GM12878 (cell line): Measurements from ENCODE around the gene ACER3. TPM values are rescaled to one million over a fixed set of nuclear protein-coding genes. Genes with fewer than 3 reads are reported as not detected.

Experiments
- ASH2L ChIP-seq: fragments of 300-600, 200-600 bp; sonication (generic); IDR thresholded peaks from 2 replicates; pipeline ENCODE4 v1.6.1; 2017; ENCODE audit warnings: low read depth, mild to moderate bottlenecking, borderline replicate concordance
- BMI1 ChIP-seq: fragments of 450-650 bp; IDR thresholded peaks from 2 replicates; pipeline ENCODE4 v1.6.1; 2016; ENCODE audit warnings: mild to moderate bottlenecking, moderate library complexity, borderline replicate concordance
- CHD4 ChIP-seq: fragments of 200-600 bp; sonication (generic); IDR thresholded peaks from 2 replicates; pipeline ENCODE4 v1.6.1; 2016; ENCODE audit warnings: mild to moderate bottlenecking
- CREB1 ChIP-seq: IDR thresholded peaks from 2 replicates; pipeline ENCODE4 v1.6.1; 2012; ENCODE audit warnings: low read depth, mild to moderate bottlenecking, inconsistent platforms
- EED ChIP-seq: sonication (generic); IDR thresholded peaks from 2 replicates; pipeline ENCODE4 v1.6.1; 2016; ENCODE audit warnings: antibody characterized with exemption, low read depth
- FOS ChIP-seq: IDR thresholded peaks from 3 replicates; pipeline ENCODE4 v1.6.1; 2011; ENCODE audit warnings: borderline replicate concordance; ENCODE audit not compliant: insufficient read length; ENCODE audit errors: extremely low read depth
- GATAD2B ChIP-seq: fragments of 450-650 bp; conservative IDR thresholded peaks from 2 replicates; pipeline ENCODE4 v1.6.1; 2017; ENCODE audit warnings: low read depth, mild to moderate bottlenecking, moderate library complexity
- HDAC2 ChIP-seq: fragments of 200-600 bp; sonication (generic); IDR thresholded peaks from 2 replicates; pipeline ENCODE4 v1.6.1; 2017
- IKZF2 ChIP-seq, 2 experiments: fragments of 450-650 bp; IDR thresholded peaks; 2 replicates each; pipeline ENCODE4 v1.6.1; 2017; ENCODE audit warnings: mild to moderate bottlenecking in 2 of 2, moderate library complexity in 2 of 2
- KAT2A ChIP-seq: conservative IDR thresholded peaks from 2 replicates; pipeline ENCODE4 v1.6.1; 2011; ENCODE audit warnings: low read depth, low read length; ENCODE audit not compliant: control insufficient read depth
- MYB ChIP-seq: fragments of 150-350 bp; IDR thresholded peaks from 2 replicates; pipeline ENCODE4 v1.6.1; 2014; ENCODE audit warnings: mild to moderate bottlenecking, low read depth, low read length, borderline replicate concordance
- NBN ChIP-seq: fragments of 450-650 bp; IDR thresholded peaks from 2 replicates; pipeline ENCODE4 v1.6.1; 2016
- RBBP5 ChIP-seq: fragments of 200-600 bp; sonication (generic); conservative IDR thresholded peaks from 2 replicates; pipeline ENCODE4 v1.6.1; 2016
- SIN3A ChIP-seq: IDR thresholded peaks from 2 replicates; pipeline ENCODE4 v1.6.1; 2012; ENCODE audit warnings: low read depth, low read length, improper control_type of control experiment
- SMAD1 ChIP-seq: fragments of 450-650 bp; IDR thresholded peaks from 2 replicates; pipeline ENCODE4 v1.6.1; 2018; ENCODE audit warnings: mild to moderate bottlenecking, low read depth; ENCODE audit not compliant: partially characterized antibody
- SRF ChIP-seq, 2 experiments: IDR thresholded peaks; 2 replicates each; pipeline ENCODE4 v1.6.1; 2011; ENCODE audit warnings: low read depth in 2 of 2, low read length in 2 of 2, mild to moderate bottlenecking in 1 of 2, moderate library complexity in 1 of 2
- TCF7 ChIP-seq: IDR thresholded peaks from 2 replicates; pipeline ENCODE4 v1.6.1; 2014; ENCODE audit warnings: antibody characterized with exemption, borderline replicate concordance
- ZNF384 ChIP-seq: IDR thresholded peaks from 2 replicates; pipeline ENCODE4 v1.6.1; 2012; ENCODE audit warnings: low read depth, mild to moderate bottlenecking, low read length, improper control_type of control experiment, borderline replicate concordance
- ZZZ3 ChIP-seq: IDR thresholded peaks from 2 replicates; pipeline ENCODE4 v1.6.1; 2011; ENCODE audit warnings: low read depth; ENCODE audit not compliant: control insufficient read depth, insufficient read length
- polyA plus RNA-seq, 11 experiments: library from polyadenylated mRNA; depleted of rRNA in 4 of 11; unstranded in 6 of 11; stranded (reverse) in 5 of 11; fragments of >200 nt; fragmentation: Nextera tagmentation in 4 of 11; fragmentation: Illumina TruSeq in 1 of 11; extraction: Ambion mirVana in 4 of 11; extraction: Trizol in 1 of 11; gene quantifications; 1 replicate in 1 of 11; 2 replicates in 10 of 11; pipeline versions ENCODE4 v1.2.1 to v1.2.3, GENCODE V29; 2011 to 2016; ENCODE audit warnings: inconsistent platforms in 2 of 11, missing spikeins in 2 of 11, low read depth in 1 of 11
- total RNA-seq, 4 experiments: library from RNA; depleted of rRNA in 3 of 4; stranded (reverse); fragments of >200 nt in 3 of 4; fragmentation: Illumina TruSeq in 1 of 4; extraction: Trizol in 1 of 4; gene quantifications; 2 replicates each; pipeline versions ENCODE4 v1.2.1 to v1.2.3, GENCODE V29; 2013 to 2021
- TF ChIP-seq, protein P1 (sequence below): fragments of 450-650 bp; IDR thresholded peaks from 2 replicates; pipeline ENCODE4 v1.6.1; 2017; ENCODE audit warnings: mild to moderate bottlenecking, low read depth, inconsistent platforms; ENCODE audit not compliant: poor library complexity, severe bottlenecking
- TF ChIP-seq, protein P2 (sequence below): IDR thresholded peaks from 2 replicates; pipeline ENCODE4 v1.6.1; 2011; ENCODE audit warnings: low read depth, low read length, improper control_type of control experiment, borderline replicate concordance
- TF ChIP-seq, protein P3 (sequence below): IDR thresholded peaks from 2 replicates; pipeline ENCODE4 v1.6.1; 2011; ENCODE audit warnings: mild to moderate bottlenecking, low read depth, low read length, moderate library complexity; ENCODE audit not compliant: insufficient replicate concordance
- TF ChIP-seq, protein P4 (sequence below): fragments of 450-650 bp; IDR thresholded peaks from 2 replicates; pipeline ENCODE4 v1.6.1; 2018; ENCODE audit warnings: borderline replicate concordance, mild to moderate bottlenecking; ENCODE audit not compliant: partially characterized antibody

Gene ACER3
- total and polyA plus RNA-seq, 10 of the 15 experiments (the other 5 are each of a cell fraction or from before 2014, with no cell fraction given), result 2.8 to 17.4 (median 10.3) TPM

DNA sequence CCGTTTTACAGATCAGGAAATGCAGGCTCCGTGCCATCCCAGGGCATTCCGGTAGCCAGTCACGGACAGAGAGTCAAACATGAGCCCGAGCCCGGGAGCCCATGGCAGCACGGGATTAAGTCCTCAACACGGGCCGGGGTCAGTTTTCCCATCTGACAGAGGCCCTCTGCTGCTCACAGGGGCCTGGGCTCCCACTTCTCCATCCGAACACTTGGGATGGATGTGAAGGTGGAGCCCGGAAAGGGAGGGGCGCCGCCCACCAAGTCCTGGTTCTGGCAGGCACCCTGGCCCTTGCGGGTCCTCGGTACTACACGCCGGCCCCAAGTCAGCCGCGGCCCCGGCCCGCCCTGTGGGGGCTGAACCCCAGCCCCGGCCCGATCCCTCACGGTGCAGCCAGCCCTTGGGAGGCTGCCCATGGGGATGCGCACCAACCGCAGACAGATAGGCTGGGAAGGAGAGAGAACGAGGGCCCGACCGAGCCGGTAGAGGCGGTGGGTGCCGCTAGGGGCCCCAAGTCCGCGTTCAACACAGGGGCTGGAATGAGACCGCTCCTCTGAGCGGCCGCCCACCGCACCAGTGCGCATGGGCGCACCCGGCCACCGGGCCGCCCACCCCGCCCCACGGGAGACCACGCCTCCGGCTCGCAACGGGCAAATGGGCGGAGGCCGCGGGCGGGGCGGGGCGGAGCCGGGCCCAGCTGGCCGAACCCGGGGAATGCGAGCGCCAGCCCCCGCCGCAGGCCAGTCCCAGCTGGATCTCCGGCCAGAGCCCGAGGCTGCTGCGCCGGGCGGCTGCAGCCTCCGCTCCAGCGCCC, 205.7 kb downstream of the ACER3 start, which contains the start of gene CAPN5 (continued):
- TF ChIP-seq, protein P1, sequence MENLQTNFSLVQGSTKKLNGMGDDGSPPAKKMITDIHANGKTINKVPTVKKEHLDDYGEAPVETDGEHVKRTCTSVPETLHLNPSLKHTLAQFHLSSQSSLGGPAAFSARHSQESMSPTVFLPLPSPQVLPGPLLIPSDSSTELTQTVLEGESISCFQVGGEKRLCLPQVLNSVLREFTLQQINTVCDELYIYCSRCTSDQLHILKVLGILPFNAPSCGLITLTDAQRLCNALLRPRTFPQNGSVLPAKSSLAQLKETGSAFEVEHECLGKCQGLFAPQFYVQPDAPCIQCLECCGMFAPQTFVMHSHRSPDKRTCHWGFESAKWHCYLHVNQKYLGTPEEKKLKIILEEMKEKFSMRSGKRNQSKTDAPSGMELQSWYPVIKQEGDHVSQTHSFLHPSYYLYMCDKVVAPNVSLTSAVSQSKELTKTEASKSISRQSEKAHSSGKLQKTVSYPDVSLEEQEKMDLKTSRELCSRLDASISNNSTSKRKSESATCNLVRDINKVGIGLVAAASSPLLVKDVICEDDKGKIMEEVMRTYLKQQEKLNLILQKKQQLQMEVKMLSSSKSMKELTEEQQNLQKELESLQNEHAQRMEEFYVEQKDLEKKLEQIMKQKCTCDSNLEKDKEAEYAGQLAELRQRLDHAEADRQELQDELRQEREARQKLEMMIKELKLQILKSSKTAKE, result no peak
- no peak for TF ChIP-seq SIN3A
- no peak for TF ChIP-seq SRF (IDR thresholded peaks at IDR 0.05; ENCODE audit: low read depth in 2 of 2, low read length in 2 of 2)
- TF ChIP-seq IKZF2 (IDR thresholded peaks at IDR 0.05), result no peak
- TF ChIP-seq CREB1, result no peak
- TF ChIP-seq ZNF384, result no peak
- TF ChIP-seq SMAD1, result no peak
- TF ChIP-seq, protein P2, sequence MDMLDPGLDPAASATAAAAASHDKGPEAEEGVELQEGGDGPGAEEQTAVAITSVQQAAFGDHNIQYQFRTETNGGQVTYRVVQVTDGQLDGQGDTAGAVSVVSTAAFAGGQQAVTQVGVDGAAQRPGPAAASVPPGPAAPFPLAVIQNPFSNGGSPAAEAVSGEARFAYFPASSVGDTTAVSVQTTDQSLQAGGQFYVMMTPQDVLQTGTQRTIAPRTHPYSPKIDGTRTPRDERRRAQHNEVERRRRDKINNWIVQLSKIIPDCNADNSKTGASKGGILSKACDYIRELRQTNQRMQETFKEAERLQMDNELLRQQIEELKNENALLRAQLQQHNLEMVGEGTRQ, result no peak
- no peak for TF ChIP-seq TCF7
- TF ChIP-seq, protein P3, sequence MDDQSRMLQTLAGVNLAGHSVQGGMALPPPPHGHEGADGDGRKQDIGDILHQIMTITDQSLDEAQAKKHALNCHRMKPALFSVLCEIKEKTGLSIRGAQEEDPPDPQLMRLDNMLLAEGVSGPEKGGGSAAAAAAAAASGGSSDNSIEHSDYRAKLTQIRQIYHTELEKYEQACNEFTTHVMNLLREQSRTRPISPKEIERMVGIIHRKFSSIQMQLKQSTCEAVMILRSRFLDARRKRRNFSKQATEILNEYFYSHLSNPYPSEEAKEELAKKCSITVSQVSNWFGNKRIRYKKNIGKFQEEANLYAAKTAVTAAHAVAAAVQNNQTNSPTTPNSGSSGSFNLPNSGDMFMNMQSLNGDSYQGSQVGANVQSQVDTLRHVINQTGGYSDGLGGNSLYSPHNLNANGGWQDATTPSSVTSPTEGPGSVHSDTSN, result no peak
- no peak for TF ChIP-seq EED
- no peak for TF ChIP-seq ZZZ3
- no peak for TF ChIP-seq CHD4
- no peak for TF ChIP-seq FOS
- no peak for TF ChIP-seq ASH2L
- TF ChIP-seq GATAD2B, result 0 out of 2 replicates have a peak, but pooled peaks have one; percentile 45
- TF ChIP-seq HDAC2, result no peak
- TF ChIP-seq KAT2A, result no peak
- TF ChIP-seq RBBP5, result no peak
- TF ChIP-seq, protein P4, sequence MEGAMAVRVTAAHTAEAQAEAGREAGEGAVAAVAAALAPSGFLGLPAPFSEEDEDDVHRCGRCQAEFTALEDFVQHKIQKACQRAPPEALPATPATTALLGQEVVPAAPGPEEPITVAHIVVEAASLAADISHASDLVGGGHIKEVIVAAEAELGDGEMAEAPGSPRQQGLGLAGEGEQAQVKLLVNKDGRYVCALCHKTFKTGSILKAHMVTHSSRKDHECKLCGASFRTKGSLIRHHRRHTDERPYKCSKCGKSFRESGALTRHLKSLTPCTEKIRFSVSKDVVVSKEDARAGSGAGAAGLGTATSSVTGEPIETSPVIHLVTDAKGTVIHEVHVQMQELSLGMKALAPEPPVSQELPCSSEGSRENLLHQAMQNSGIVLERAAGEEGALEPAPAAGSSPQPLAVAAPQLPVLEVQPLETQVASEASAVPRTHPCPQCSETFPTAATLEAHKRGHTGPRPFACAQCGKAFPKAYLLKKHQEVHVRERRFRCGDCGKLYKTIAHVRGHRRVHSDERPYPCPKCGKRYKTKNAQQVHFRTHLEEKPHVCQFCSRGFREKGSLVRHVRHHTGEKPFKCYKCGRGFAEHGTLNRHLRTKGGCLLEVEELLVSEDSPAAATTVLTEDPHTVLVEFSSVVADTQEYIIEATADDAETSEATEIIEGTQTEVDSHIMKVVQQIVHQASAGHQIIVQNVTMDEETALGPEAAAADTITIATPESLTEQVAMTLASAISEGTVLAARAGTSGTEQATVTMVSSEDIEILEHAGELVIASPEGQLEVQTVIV, result no peak
- no peak for TF ChIP-seq BMI1
- TF ChIP-seq NBN, result no peak
- TF ChIP-seq MYB, result no peak
